ENCODE data around the gene SLC4A1. TPM values are rescaled to one million over a fixed set of nuclear protein-coding genes. Genes with fewer than 3 reads are reported as not detected.

The SLC4A1 gene
- under 1 TPM in 3 of 6 donors, not detected in 3; 0.07 to 0.20 (median 0.12) TPM for polyA plus RNA-seq (ENCODE audit: low read depth in 6 of 6)

DNA sequence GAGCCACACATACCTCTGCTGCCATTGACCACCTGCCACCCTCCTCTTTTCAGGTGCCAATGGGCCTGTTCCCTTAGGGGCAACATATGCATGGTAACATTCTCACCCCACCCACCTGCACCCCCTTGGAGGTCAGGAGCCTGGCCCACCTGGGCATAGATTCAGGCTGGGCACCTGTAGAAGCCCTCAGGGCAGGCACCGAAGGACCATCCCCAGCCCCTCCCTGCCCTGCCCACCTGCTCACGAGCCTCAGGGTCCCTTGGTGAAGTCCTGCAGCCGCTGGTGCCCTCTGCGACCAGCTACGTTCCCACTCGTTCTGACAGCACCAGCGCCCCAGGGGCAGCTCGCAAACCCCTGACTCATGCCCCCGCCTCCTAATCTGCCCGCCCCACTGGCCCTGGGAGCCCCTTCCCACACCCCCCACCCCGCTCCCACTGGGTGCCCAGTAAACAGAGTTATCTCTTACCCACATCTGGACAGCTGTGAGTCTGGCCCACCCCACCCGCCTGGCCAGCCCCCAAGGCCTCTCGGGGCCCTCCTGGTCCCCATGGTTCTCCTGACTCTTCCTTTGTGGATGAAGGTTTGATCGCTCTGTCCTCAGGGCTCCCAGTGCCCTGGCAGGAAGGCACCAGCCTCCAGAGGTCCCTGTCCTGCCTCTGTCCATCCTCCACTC, at the start of gene SLC4A1:
Gene SLC4A1, minus strand, starts transcription at position 318 of the 673 bp plus-strand sequence. CDS start 5,269 bp downstream, outside the sequence.
- Mint-ChIP-seq H3K4me3 (no peak within 1 kb of the TSS), H3K27me3 (peaks cover 0 to 39% (median 19%) of the 10 kb centered on the region in 3 donors), H3K27ac (no peak within 1 kb of the TSS), H3K9me3 (peaks cover 0 to 3% (median 0%) of the 10 kb centered on the region in 7 donors), H3K4me1 (no peaks in the 10 kb centered on the region), H3K36me3 (no peaks in the 10 kb centered on the region)
- no peak for DNase-seq
- no peak for ATAC-seq (ENCODE audit: low read depth in 2 of 2)

DNA sequence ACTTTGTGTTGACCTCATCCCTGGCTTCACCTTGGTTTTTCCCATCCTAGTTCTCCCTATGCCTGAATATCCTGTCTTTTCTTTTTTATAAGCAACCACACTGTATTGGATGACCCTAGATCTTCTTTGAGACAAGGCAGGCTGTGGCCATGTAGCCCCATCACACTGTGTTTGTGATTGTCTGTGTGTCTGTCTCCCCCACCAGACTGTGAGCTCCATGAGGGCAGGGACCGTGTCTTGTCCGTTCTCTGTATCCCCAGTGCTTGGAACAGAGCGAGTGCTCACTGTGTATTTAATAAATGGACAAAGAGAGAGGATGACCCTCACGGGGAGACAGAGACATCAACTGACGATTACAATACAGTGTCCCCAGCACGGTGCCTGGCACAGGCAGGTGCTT, 49.6 kb upstream of the SLC4A1 start:
- Mint-ChIP-seq H3K4me3 (peak overlapping the region in 4 of 8 donors; percentile 4 to 67 (median 52)), H3K27ac (peak overlapping the region in 1 of 6 donors; percentile 62), H3K4me1 (peaks cover 16 to 32% (median 28%) of the 10 kb centered on the region in 3 donors), H3K9me3 (peaks cover 0 to 2% (median 0%) of the 10 kb centered on the region in 7 donors), H3K27me3 (peaks cover 26 to 56% (median 49%) of the 10 kb centered on the region in 3 donors), H3K36me3 (peaks cover 5 to 9% of the 10 kb centered on the region in 2 donors)
- no peak for DNase-seq
- ATAC-seq (ENCODE audit: low read depth in 2 of 2), result no peak

DNA sequence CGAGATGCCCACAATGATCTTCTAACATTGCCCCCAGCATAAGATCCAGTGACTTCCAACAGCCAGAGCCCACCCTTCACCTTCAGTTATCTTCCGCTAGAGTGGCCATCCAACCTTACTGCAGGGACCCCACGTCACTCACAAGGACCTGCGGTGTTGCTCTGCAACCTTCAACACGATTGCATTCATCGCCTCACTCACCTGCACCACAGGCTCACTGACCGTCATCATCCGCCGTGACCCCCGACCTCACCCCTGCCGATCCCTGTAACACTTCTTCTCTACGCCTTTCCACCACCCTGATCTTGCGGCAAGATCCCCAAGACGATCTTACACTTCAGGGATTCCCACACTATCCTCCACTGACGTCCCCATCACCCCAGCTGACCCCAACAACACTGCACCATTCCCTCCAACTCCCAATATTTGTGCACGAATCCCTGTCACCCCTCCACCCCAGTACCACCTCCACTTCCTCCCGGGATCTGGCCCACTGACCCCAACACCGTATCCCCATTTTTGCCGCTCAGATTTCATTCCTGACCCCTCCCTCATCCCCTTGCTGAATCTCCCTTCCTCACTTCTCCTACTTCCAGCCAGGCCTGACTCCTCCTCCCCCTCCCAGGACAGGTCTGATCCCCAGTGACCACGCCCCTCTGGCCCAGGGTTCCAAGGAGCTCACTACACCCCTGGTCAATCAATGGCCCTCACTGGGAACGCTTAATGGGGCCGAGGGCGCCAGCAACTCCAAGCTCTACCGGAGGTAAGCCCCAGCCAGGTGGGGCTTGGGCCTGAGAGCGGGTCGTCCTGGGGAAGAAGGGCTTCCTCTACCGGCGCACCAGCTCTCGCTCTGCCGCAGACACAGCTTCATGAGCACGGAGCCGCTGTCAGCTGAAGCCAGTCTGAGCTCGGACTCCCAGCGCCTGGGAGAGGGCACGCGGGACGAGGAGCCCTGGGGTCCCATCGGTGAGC, 48.1 kb upstream of the SLC4A1 start:
- Mint-ChIP-seq H3K36me3 (peaks cover 5 to 9% of the 10 kb centered on the region in 2 donors), H3K4me3 (peak overlapping the region; percentile 36 to 92 (median 78)), H3K27ac (peak overlapping the region in 2 of 6 donors; percentile 59 to 79), H3K27me3 (peaks cover 26 to 63% (median 57%) of the 10 kb centered on the region in 3 donors), H3K9me3 (peaks cover 0 to 2% (median 0%) of the 10 kb centered on the region in 7 donors), H3K4me1 (peaks cover 14 to 24% (median 19%) of the 10 kb centered on the region in 3 donors)
- ATAC-seq (ENCODE audit: low read depth in 2 of 2) (no peak), DNase-seq (no peak)

DNA sequence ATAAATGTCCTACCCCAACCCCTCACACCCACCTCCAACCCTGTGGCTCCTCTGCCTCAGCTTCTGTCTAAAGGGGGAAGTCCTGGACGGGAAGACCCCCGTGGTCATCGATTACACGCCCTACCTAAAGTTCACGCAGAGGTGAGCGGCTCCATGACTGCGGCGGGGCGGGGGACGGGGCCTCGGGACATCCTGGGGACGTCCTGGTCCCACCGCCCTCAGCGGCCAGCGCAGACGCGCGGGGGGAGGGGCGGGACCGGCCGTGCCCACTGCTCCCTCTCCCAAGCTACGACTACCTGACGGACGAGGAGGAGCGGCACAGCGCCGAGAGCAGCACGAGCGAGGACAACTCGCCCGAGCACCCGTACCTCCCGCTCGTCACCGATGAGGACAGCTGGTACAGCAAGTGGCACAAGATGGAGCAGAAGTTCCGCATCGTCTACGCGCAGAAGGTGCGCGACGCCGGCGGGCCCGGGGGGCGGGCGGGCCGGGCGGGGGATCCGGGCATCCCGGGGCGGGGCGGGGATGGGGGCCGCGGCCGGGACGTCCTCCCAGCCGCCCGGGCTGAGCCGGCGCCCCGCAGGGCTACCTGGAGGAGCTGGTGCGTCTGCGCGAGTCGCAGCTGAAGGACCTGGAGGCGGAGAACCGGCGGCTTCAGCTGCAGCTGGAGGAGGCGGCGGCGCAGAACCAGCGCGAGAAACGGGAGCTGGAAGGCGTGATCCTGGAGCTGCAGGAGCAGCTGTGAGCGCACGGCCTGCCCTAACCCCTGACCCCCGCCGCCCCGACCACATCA, 47.1 kb upstream of the SLC4A1 start:
- H3K27me3 Mint-ChIP-seq, result peaks cover 27 to 67% (median 59%) of the 10 kb centered on the region in 3 donors
- H3K4me1 Mint-ChIP-seq, result peaks cover 17 to 26% (median 20%) of the 10 kb centered on the region in 3 donors
- peak overlapping the region; percentile 36 to 92 (median 78) for H3K4me3 Mint-ChIP-seq
- DNase-seq (peak; percentile 27), ATAC-seq (ENCODE audit: low read depth in 2 of 2) (peak; percentile 71 to 73)
- H3K36me3 Mint-ChIP-seq, result peaks cover 5 to 9% of the 10 kb centered on the region in 2 donors
- peaks cover 0 to 2% (median 0%) of the 10 kb centered on the region in 7 donors for H3K9me3 Mint-ChIP-seq
- H3K27ac Mint-ChIP-seq, result no peak overlapping the region

DNA sequence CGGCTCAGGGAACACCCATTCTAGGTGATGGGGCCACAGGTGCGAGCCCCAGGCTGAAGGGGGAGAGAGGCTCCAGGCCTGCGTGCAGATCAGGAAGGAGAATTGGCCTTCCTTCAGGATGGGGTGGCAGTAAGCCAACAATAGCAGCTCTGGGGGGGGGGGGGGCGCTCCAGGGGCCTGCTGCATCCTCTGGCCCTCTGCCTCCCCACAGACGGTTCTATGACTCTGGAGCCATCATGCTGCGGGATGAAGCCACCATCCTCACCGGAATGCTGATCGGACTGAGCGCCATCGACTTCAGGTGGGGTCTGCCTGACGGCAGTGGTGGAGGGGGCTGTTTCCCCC, 46.6 kb upstream of the SLC4A1 start:
- no peak for DNase-seq
- H3K4me1 Mint-ChIP-seq, result peaks cover 22 to 30% (median 26%) of the 10 kb centered on the region in 3 donors
- H3K4me3 Mint-ChIP-seq, result peak overlapping the region in 6 of 8 donors; percentile 54 to 72 (median 66)
- ATAC-seq (ENCODE audit: low read depth in 2 of 2), result no peak
- no peak overlapping the region for H3K27ac Mint-ChIP-seq
- H3K36me3 Mint-ChIP-seq, result peaks cover 3 to 7% of the 10 kb centered on the region in 2 donors
- H3K27me3 Mint-ChIP-seq, result peaks cover 32 to 73% (median 65%) of the 10 kb centered on the region in 3 donors
- H3K9me3 Mint-ChIP-seq, result peaks cover 0 to 2% (median 0%) of the 10 kb centered on the region in 7 donors

DNA sequence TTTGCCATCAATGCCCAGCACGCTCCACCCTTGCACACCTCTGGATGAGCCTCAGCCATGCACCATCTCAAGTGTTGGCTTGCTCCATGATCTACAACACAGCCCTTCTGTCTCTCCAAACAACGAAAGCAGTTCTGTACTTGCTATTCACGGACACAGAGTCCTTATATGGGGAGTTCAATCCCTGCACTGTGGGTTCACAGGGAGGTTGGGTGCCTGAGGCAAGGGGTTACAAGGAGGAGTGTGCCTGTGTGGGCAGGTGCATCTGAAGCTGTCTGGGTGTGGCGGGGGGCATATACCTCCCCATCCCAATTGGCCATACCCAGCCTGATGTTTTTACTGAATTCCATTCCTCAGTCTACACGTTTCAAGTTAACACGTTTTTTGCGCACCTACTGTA, 46.1 kb upstream of the SLC4A1 start:
- no peak for ATAC-seq (ENCODE audit: low read depth in 2 of 2)

DNA sequence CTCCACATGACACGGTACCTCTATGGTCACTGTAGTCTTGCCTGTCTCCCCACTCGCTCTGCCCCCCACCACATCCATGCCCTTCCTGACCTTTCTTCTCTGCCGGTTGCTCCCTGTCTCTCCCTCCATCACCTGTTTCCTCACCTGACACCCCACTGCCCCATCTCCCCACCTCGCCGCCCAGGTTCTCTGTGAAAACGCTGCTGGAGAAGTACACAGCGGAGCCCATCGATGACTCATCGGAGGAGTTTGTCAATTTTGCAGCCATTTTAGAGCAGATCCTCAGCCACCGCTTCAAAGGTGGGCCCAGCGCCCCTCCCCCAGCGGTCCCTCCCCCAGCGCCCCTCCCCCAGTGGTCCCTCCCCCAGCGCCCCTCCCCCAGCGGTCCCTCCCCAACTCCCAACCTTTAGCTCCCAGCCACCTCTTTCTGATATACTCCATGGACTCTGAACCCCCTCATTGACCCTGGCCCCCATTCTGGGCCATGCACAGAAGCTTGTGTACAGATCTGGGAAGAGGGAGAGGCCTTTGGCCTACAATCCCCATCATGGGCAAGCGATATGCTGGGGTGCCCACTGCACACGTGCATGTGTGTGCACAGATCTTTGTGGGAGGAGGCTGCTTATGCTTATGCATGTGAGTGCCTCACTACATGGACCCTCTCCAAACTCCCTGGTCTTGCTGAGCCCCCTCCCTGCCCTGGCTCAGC, 44.6 kb upstream of the SLC4A1 start:
- H3K9me3 Mint-ChIP-seq, result peaks cover 0 to 2% (median 0%) of the 10 kb centered on the region in 7 donors
- DNase-seq, result no peak
- peaks cover 32 to 38% (median 36%) of the 10 kb centered on the region in 3 donors for H3K4me1 Mint-ChIP-seq
- no peak for ATAC-seq (ENCODE audit: low read depth in 2 of 2)
- H3K36me3 Mint-ChIP-seq, result peaks cover 0 to 3% of the 10 kb centered on the region in 2 donors
- H3K27me3 Mint-ChIP-seq, result peaks cover 30 to 71% (median 63%) of the 10 kb centered on the region in 3 donors
- no peak overlapping the region for H3K4me3 Mint-ChIP-seq
- H3K27ac Mint-ChIP-seq, result peak overlapping the region in 1 of 6 donors; percentile 59

More for the DNA sequence above, 46.1 kb upstream of the SLC4A1 start:
- Mint-ChIP-seq H3K4me1 (peaks cover 25 to 31% (median 31%) of the 10 kb centered on the region in 3 donors), H3K36me3 (peaks cover 0 to 5% of the 10 kb centered on the region in 2 donors), H3K27me3 (peaks cover 32 to 77% (median 67%) of the 10 kb centered on the region in 3 donors), H3K4me3 (peak overlapping the region in 6 of 8 donors; percentile 54 to 72 (median 66)), H3K27ac (peak overlapping the region in 2 of 6 donors; percentile 60 to 71), H3K9me3 (peaks cover 0 to 2% (median 0%) of the 10 kb centered on the region in 7 donors)
- no peak for DNase-seq

DNA sequence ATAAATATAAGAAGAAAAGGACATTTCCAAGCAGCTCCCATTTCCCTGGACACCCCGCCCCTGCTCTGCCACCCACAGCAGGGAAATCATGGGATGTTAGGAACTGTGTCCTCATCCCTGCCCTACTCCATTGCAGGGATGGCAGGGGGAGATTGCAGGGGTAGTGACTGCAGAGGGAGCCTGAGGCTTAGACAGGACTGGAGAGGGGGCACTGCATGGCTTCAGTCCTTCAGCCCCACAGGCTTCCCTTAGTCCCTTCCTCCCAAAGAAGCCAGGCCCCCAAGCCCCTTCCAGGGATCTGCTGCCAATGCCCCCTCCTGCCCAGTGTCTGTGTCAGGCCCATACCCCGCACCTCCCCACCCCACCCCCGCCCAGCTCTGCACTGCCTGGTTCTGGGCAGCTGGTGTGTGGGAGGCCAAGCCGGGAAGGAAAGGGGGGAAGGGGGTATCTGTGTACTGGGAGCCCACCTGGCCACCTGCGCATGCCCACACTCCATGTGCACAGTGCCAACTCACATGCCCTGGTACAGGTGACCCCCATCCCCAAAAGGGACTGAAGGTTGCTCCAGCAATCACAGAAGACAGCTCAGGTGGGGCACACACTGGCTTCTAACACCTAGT, 43.7 kb upstream of the SLC4A1 start:
- DNase-seq, result no peak
- H3K36me3 Mint-ChIP-seq, result no peaks in the 10 kb centered on the region
- H3K9me3 Mint-ChIP-seq, result peaks cover 0 to 2% (median 0%) of the 10 kb centered on the region in 7 donors
- H3K27me3 Mint-ChIP-seq, result peaks cover 30 to 71% (median 65%) of the 10 kb centered on the region in 3 donors
- no peak for ATAC-seq (ENCODE audit: low read depth in 2 of 2)
- peaks cover 36 to 38% (median 38%) of the 10 kb centered on the region in 3 donors for H3K4me1 Mint-ChIP-seq
- H3K27ac Mint-ChIP-seq, result no peak overlapping the region
- H3K4me3 Mint-ChIP-seq, result no peak overlapping the region

DNA sequence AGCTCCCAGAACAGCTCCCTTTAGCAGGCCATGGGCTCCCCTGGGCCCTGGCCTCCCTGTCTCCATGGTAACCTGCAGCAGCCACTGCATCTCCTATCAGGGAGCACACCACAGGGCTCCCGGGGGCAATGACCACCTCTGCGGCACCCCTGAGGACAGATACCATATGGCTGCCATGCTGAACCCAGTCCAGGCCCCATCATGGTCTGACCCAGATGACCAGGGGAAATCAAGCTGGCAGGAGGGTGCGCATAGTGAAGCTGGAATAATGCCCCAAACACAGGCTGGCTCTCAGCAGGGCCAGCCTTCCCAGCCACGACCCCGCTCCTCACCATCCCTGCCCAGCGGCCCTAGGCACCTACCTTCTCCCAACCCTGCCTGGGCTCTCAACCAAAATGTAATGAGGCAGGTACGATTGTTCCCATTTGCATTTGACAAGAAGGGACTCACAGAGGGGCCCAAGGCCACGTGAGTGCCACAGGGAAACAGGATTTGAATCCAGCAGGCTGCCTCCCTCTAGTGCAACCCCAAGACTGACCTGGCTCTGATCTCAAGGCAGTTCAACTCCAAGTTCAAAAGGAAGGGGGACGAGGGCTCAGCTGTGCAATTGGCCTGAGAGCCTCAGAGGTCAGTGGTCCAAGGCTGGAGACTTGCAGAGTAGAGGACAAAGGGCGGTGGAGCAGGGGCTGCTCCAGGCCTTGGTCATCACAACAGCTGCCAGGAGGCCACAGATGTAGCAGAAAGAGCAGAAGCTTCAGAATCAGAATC, 42.9 kb upstream of the SLC4A1 start:
- DNase-seq, result no peak
- peaks cover 0 to 5% (median 0%) of the 10 kb centered on the region in 7 donors for H3K9me3 Mint-ChIP-seq
- no peak overlapping the region for H3K27ac Mint-ChIP-seq
- peaks cover 29 to 32% (median 30%) of the 10 kb centered on the region in 3 donors for H3K4me1 Mint-ChIP-seq
- no peak for ATAC-seq (ENCODE audit: low read depth in 2 of 2)
- peaks cover 29 to 71% (median 65%) of the 10 kb centered on the region in 3 donors for H3K27me3 Mint-ChIP-seq
- H3K36me3 Mint-ChIP-seq, result no peaks in the 10 kb centered on the region
- H3K4me3 Mint-ChIP-seq, result peak overlapping the region in 3 of 8 donors; percentile 13 to 56 (median 47)

DNA sequence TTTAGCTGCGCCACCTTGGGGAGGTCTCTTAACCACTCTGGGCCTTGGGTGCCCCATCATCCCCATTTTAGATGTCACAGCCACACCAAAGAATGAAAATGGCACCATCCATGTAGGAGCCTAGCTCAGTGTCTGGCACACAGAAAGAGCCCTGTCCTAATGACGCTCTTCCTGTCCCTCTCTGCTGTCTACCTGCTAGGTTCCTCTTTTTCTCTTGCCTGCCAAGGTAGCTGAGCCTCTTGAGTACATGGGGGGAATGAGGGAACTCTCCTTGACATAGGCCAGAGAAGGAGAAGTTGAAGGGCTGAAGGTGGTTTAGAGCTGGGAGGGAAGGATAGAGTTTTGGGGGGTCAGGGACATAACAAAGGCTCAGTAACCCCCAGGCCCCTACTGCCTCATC, 42.3 kb upstream of the SLC4A1 start:
- DNase-seq (no peak), ATAC-seq (ENCODE audit: low read depth in 2 of 2) (peak in 1 of 2 donors; percentile 10)

DNA sequence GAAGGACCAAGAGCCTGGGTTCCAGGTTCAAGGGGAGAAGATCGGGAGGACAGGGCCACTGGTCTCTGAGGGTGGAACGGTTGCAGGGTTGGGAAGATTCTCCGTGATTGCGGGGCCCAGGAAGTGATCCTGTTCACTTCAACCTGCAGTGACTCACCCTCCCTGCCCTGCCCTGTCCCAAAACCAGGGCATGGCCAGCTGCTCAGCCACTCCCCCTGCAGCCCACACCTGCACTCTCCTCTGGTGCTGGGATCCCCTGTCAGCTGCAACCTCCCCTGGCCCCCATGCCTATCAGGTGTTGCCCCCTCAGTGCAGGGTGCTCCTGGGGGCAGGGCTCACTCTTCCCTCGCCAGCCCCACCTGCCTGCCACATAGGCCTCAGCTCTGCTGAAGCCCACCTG, 41.5 kb upstream of the SLC4A1 start:
- Mint-ChIP-seq H3K4me1 (peaks cover 24 to 29% (median 27%) of the 10 kb centered on the region in 3 donors), H3K4me3 (peak overlapping the region in 7 of 8 donors; percentile 21 to 72 (median 62)), H3K36me3 (no peaks in the 10 kb centered on the region), H3K27me3 (peaks cover 33 to 77% (median 68%) of the 10 kb centered on the region in 3 donors), H3K9me3 (peaks cover 0 to 5% (median 0%) of the 10 kb centered on the region in 7 donors), H3K27ac (peak overlapping the region in 2 of 6 donors; percentile 15 to 72)
- no peak for ATAC-seq (ENCODE audit: low read depth in 2 of 2)
- DNase-seq, result no peak

More for the DNA sequence above, 42.3 kb upstream of the SLC4A1 start:
- peaks cover 24 to 29% (median 27%) of the 10 kb centered on the region in 3 donors for H3K4me1 Mint-ChIP-seq
- H3K4me3 Mint-ChIP-seq, result peak overlapping the region in 3 of 8 donors; percentile 43 to 62 (median 56)
- peaks cover 0 to 5% (median 0%) of the 10 kb centered on the region in 7 donors for H3K9me3 Mint-ChIP-seq
- H3K27me3 Mint-ChIP-seq, result peaks cover 27 to 73% (median 61%) of the 10 kb centered on the region in 3 donors
- no peaks in the 10 kb centered on the region for H3K36me3 Mint-ChIP-seq
- no peak overlapping the region for H3K27ac Mint-ChIP-seq
